ENCODE measurements around the gene ACTL10. TPM values are rescaled to one million over a fixed set of nuclear protein-coding genes. Genes with fewer than 3 reads are reported as not detected.
"Not testable (repeated sequence)": the region's sequence is repeated elsewhere in the genome, so short reads cannot be mapped to it uniquely, and the experiment has no call there.

Gene ACTL10
- polyA plus RNA-seq, 4 donors: 0.89 to 5.4 (median 2.0) TPM

GRCh38 chr20:33646191-33646590, 20.6 kb upstream of the ACTL10 start:
- no peaks in the 10 kb centered on the region for H3K9me3 ChIP-seq (ENCODE audit: control insufficient read depth in 2 of 2, insufficient read depth in 1 of 2, low read depth in 1 of 2, low read length in 1 of 2)
- H3K27ac ChIP-seq (ENCODE audit: low read depth in 1 of 3, low read length in 2 of 3): no peak overlapping the region
- peaks cover 0 to 15% (median 0%) of the 10 kb centered on the region in 3 donors for H3K4me1 ChIP-seq (ENCODE audit: control insufficient read depth in 3 of 3, insufficient read depth in 2 of 3, low read depth in 1 of 3, low read length in 2 of 3)
- WGBS, 3 donors: 88 to 94% (median 90%) methylated on average over 5 of the region's 5 CpGs
- H3K27me3 ChIP-seq (ENCODE audit: control insufficient read depth in 3 of 3, insufficient read depth in 3 of 3, low read length in 3 of 3): no peaks in the 10 kb centered on the region
- DNase-seq (no peak), FAIRE-seq (no peak)
- no peak overlapping the region for H3K4me3 ChIP-seq (ENCODE audit: low read depth in 1 of 3, low read length in 3 of 3)
- peaks cover 8 to 65% (median 10%) of the 10 kb centered on the region in 3 donors for H3K36me3 ChIP-seq (ENCODE audit: control insufficient read depth in 3 of 3, insufficient read depth in 2 of 3, low read depth in 1 of 3, low read length in 3 of 3)

- not testable (repeated sequence) for H3K4me3 ChIP-seq (ENCODE audit: low read depth in 1 of 3, low read length in 3 of 3); H3K27me3 ChIP-seq (ENCODE audit: control insufficient read depth in 3 of 3, insufficient read depth in 3 of 3, low read length in 3 of 3); H3K27ac ChIP-seq (ENCODE audit: low read depth in 1 of 3, low read length in 2 of 3); DNase-seq; FAIRE-seq; H3K9me3 ChIP-seq (ENCODE audit: control insufficient read depth in 2 of 2, insufficient read depth in 1 of 2, low read depth in 1 of 2, low read length in 1 of 2)
- H3K36me3 ChIP-seq (ENCODE audit: control insufficient read depth in 3 of 3, insufficient read depth in 2 of 3, low read depth in 1 of 3, low read length in 3 of 3): peaks cover 5 to 61% (median 10%) of the 10 kb centered on the region in 3 donors
- WGBS, 3 donors: 82 to 86% (median 84%) methylated on average over 14 of the region's 14 CpGs
- H3K4me1 ChIP-seq (ENCODE audit: control insufficient read depth in 3 of 3, insufficient read depth in 2 of 3, low read depth in 1 of 3, low read length in 2 of 3): peaks cover 0 to 17% (median 0%) of the 10 kb centered on the region in 3 donors
Measured at GRCh38 chr20:33646959-33647602, 19.7 kb upstream of the ACTL10 start.

DNA sequence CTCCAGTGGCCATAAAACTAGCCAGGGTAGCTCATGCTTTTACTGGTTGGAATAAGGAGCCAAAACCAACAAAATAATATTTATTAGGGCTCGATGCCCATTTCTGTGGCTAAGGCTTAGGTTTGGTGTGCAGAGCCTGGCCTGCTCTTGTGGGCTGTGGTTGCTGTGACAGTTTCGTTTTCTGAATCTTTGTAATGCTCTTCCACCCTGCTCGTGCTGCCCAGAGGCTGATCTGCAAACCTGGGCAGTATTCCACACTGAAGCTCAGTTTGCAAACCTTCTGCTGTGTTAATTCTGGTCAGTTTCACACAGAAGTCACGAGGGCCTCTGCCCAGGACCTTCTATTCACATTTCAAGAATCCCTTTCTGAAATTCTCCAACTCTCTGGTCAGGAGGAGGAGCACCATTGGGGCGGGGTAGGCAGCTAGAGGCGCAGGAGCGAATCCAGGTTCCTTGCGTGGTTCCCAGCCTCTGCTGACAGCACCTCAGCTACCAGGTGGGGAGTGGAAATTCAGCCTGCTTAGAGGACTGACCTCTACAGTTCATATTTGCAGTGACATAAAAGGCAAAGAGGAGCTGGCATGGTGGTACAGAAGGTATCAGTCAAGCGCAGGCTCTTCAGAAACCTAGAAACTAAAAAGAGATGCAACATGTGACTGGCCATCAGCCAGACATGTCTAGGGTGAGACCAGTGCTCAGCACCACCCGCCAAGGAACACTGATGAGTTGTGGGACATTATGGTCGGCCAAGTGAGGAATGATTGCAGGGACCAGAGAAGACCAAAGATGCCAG, 18.9 kb upstream of the ACTL10 start:
- no peak overlapping the region for H3K27ac ChIP-seq (ENCODE audit: low read depth in 1 of 3, low read length in 2 of 3)
- no peak for FAIRE-seq
- H3K9me3 ChIP-seq (ENCODE audit: control insufficient read depth in 2 of 2, insufficient read depth in 1 of 2, low read depth in 1 of 2, low read length in 1 of 2): no peaks in the 10 kb centered on the region
- H3K36me3 ChIP-seq (ENCODE audit: control insufficient read depth in 3 of 3, insufficient read depth in 2 of 3, low read depth in 1 of 3, low read length in 3 of 3): peaks cover 5 to 56% (median 10%) of the 10 kb centered on the region in 3 donors
- 78 to 86% (median 80%) methylated on average over 11 of the region's 11 CpGs for WGBS, 3 donors
- peaks cover 0 to 20% (median 0%) of the 10 kb centered on the region in 3 donors for H3K4me1 ChIP-seq (ENCODE audit: control insufficient read depth in 3 of 3, insufficient read depth in 2 of 3, low read depth in 1 of 3, low read length in 2 of 3)
- no peak overlapping the region for H3K4me3 ChIP-seq (ENCODE audit: low read depth in 1 of 3, low read length in 3 of 3)
- H3K27me3 ChIP-seq (ENCODE audit: control insufficient read depth in 3 of 3, insufficient read depth in 3 of 3, low read length in 3 of 3): no peaks in the 10 kb centered on the region
- no peak for DNase-seq

- H3K27ac ChIP-seq (ENCODE audit: low read depth in 1 of 3, low read length in 2 of 3): no peak overlapping the region
- no peaks in the 10 kb centered on the region for H3K9me3 ChIP-seq (ENCODE audit: control insufficient read depth in 2 of 2, insufficient read depth in 1 of 2, low read depth in 1 of 2, low read length in 1 of 2)
- no peak overlapping the region for H3K4me3 ChIP-seq (ENCODE audit: low read depth in 1 of 3, low read length in 3 of 3)
- H3K4me1 ChIP-seq (ENCODE audit: control insufficient read depth in 3 of 3, insufficient read depth in 2 of 3, low read depth in 1 of 3, low read length in 2 of 3): peaks cover 0 to 27% (median 0%) of the 10 kb centered on the region in 3 donors
- no peak for FAIRE-seq
- no peak for DNase-seq
- no peaks in the 10 kb centered on the region for H3K27me3 ChIP-seq (ENCODE audit: control insufficient read depth in 3 of 3, insufficient read depth in 3 of 3, low read length in 3 of 3)
- peaks cover 5 to 49% (median 10%) of the 10 kb centered on the region in 3 donors for H3K36me3 ChIP-seq (ENCODE audit: control insufficient read depth in 3 of 3, insufficient read depth in 2 of 3, low read depth in 1 of 3, low read length in 3 of 3)
- 80 to 90% (median 90%) methylated on average over 14 of the region's 14 CpGs for WGBS, 3 donors
Measured at GRCh38 chr20:33648396-33649004, 18.2 kb upstream of the ACTL10 start.

- WGBS, 3 donors: 66 to 83% (median 80%) methylated on average over 19 of the region's 19 CpGs
Measured at GRCh38 chr20:33649201-33649681, 17.5 kb upstream of the ACTL10 start.

GRCh38 chr20:33650111-33650752, 16.5 kb upstream of the ACTL10 start:
- Histone ChIP-seq H3K4me1 (ENCODE audit: control insufficient read depth in 3 of 3, insufficient read depth in 2 of 3, low read depth in 1 of 3, low read length in 2 of 3) (peaks cover 0 to 38% (median 0%) of the 10 kb centered on the region in 3 donors), H3K9me3 (ENCODE audit: control insufficient read depth in 2 of 2, insufficient read depth in 1 of 2, low read depth in 1 of 2, low read length in 1 of 2) (no peaks in the 10 kb centered on the region), H3K27me3 (ENCODE audit: control insufficient read depth in 3 of 3, insufficient read depth in 3 of 3, low read length in 3 of 3) (no peaks in the 10 kb centered on the region), H3K36me3 (ENCODE audit: control insufficient read depth in 3 of 3, insufficient read depth in 2 of 3, low read depth in 1 of 3, low read length in 3 of 3) (peaks cover 0 to 38% (median 5%) of the 10 kb centered on the region in 3 donors), H3K4me3 (ENCODE audit: low read depth in 1 of 3, low read length in 3 of 3) (no peak overlapping the region), H3K27ac (ENCODE audit: low read depth in 1 of 3, low read length in 2 of 3) (no peak overlapping the region)
- DNase-seq: no peak
- 81 to 86% (median 83%) methylated on average over 11 of the region's 11 CpGs for WGBS, 3 donors
- FAIRE-seq: no peak

More at GRCh38 chr20:33649201-33649681, 17.5 kb upstream of the ACTL10 start:
- DNase-seq: no peak
- Histone ChIP-seq H3K4me3 (ENCODE audit: low read depth in 1 of 3, low read length in 3 of 3) (no peak overlapping the region), H3K27ac (ENCODE audit: low read depth in 1 of 3, low read length in 2 of 3) (peak overlapping the region in 1 of 3 donors; percentile 1), H3K27me3 (ENCODE audit: control insufficient read depth in 3 of 3, insufficient read depth in 3 of 3, low read length in 3 of 3) (no peaks in the 10 kb centered on the region), H3K36me3 (ENCODE audit: control insufficient read depth in 3 of 3, insufficient read depth in 2 of 3, low read depth in 1 of 3, low read length in 3 of 3) (peaks cover under 1 to 46% (median 6%) of the 10 kb centered on the region in 3 donors), H3K9me3 (ENCODE audit: control insufficient read depth in 2 of 2, insufficient read depth in 1 of 2, low read depth in 1 of 2, low read length in 1 of 2) (no peaks in the 10 kb centered on the region), H3K4me1 (ENCODE audit: control insufficient read depth in 3 of 3, insufficient read depth in 2 of 3, low read depth in 1 of 3, low read length in 2 of 3) (peaks cover 0 to 32% (median 0%) of the 10 kb centered on the region in 3 donors)
- FAIRE-seq: no peak

DNA sequence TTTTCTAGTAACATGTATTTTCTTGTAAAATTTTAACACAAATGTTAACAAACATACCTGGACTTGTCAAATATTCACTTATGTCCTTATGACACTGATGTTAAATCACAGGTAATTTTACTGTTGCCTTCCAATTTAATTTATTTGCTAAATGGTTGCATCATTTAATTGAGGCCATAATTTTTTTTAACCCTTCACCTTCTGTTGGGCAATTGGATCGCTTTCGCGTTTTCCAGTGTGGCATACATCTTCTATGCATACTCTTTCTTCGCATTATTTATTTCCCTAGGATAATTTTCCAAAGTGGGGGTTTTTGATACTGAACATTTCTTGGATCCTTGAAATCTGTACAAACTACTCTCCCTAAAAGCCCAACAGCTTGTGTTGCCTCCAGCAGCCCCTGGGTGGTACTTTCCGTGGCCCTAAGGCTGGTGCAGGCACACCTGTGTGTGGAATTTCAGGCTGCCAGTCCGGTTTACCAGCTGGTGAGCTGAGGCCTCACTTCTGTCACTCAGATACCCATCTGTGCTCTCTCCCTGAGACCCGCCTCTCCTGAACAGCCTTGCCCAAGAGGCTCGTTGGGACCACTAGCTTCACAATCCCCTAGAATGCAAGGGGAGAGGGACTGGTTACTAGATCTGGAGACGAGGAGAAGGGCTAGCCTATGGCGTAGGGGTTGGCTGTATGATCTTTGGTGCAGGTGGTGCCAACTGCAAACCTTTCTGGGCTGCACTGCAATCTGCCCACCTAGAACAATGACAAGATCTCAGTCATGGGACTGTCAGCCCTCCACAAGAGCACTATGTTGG, 15.8 kb upstream of the ACTL10 start:
- DNase-seq (peak; percentile 50 to 53), FAIRE-seq (no peak)
- Histone ChIP-seq H3K9me3 (ENCODE audit: control insufficient read depth in 2 of 2, insufficient read depth in 1 of 2, low read depth in 1 of 2, low read length in 1 of 2) (no peaks in the 10 kb centered on the region), H3K4me1 (ENCODE audit: control insufficient read depth in 3 of 3, insufficient read depth in 2 of 3, low read depth in 1 of 3, low read length in 2 of 3) (peaks cover 0 to 39% (median 0%) of the 10 kb centered on the region in 3 donors), H3K4me3 (ENCODE audit: low read depth in 1 of 3, low read length in 3 of 3) (no peak overlapping the region), H3K27ac (ENCODE audit: low read depth in 1 of 3, low read length in 2 of 3) (peak overlapping the region in 1 of 3 donors; percentile 3), H3K36me3 (ENCODE audit: control insufficient read depth in 3 of 3, insufficient read depth in 2 of 3, low read depth in 1 of 3, low read length in 3 of 3) (peaks cover 0 to 37% (median 0%) of the 10 kb centered on the region in 3 donors), H3K27me3 (ENCODE audit: control insufficient read depth in 3 of 3, insufficient read depth in 3 of 3, low read length in 3 of 3) (no peaks in the 10 kb centered on the region)
- 40 to 67% (median 53%) methylated on average over 10 of the region's 10 CpGs for WGBS, 3 donors
